Measurements from ENCODE around the gene C10orf95.

DNA sequence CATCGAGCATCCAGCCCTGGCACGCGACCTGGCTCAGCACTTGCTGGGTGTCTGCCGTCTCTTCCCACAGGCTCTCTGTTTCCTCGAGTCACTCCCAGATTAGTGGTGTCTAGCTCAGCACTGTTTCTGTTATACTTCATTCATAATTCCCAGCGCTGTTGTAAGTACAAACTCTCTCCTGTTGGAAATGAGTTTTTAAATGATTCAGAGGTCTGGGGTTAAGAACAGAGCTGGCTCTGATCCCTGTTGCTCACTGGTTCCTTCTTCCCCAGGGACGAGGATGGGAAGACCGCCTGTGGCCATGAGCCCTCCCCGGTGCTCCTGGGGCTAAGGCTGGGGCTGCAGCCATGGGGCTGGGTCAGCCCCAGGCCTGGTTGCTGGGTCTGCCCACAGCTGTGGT, 17.3 kb upstream of the C10orf95 start:
- TF ChIP-seq, protein P1, sequence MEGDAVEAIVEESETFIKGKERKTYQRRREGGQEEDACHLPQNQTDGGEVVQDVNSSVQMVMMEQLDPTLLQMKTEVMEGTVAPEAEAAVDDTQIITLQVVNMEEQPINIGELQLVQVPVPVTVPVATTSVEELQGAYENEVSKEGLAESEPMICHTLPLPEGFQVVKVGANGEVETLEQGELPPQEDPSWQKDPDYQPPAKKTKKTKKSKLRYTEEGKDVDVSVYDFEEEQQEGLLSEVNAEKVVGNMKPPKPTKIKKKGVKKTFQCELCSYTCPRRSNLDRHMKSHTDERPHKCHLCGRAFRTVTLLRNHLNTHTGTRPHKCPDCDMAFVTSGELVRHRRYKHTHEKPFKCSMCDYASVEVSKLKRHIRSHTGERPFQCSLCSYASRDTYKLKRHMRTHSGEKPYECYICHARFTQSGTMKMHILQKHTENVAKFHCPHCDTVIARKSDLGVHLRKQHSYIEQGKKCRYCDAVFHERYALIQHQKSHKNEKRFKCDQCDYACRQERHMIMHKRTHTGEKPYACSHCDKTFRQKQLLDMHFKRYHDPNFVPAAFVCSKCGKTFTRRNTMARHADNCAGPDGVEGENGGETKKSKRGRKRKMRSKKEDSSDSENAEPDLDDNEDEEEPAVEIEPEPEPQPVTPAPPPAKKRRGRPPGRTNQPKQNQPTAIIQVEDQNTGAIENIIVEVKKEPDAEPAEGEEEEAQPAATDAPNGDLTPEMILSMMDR (IDR thresholded peaks at IDR 0.05) = no peak
- TF ChIP-seq POLR2A (IDR thresholded peaks at IDR 0.05) = no peak
